Measurements from ENCODE around the gene GABRR1. TPM values are rescaled to one million over a fixed set of nuclear protein-coding genes. Genes with fewer than 3 reads are reported as not detected.

GABRR1 gene
- polyA plus RNA-seq, 1 experiment: not detected

DNA sequence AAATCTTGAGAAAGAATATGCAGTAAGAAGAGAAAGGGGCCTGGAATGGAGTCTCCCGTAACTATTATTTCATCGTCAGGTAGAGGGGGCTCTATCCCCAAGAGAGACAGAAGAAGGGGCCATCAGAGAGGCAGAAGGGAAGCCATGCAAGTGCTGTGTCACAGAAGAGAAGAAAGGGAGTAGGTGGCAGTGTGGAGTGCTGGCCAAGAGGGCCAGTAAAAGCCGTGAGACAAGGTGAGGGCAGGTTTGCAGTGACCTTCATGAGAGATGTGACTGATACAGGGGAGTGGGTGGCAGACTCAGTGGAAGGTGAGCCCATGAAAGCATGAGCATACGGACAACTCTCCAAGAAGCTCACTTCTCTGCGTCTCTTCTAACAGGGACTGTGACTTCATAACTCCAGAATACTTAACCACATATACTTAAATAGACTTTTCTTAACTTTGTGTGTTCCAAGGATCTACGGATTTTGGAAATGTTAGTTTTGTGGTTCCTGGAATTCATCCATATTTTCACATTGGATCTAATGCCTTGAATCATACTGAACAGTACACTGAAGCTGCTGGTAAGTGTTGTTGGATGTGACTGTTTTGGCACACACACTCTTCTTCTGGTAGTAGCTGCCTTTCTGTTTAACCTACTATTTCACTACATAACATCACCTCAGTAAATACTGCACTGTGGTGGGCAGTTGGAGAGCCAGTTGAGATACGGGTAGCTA is 55.7 kb downstream of the GABRR1 start:
- TF ChIP-seq, protein P1, sequence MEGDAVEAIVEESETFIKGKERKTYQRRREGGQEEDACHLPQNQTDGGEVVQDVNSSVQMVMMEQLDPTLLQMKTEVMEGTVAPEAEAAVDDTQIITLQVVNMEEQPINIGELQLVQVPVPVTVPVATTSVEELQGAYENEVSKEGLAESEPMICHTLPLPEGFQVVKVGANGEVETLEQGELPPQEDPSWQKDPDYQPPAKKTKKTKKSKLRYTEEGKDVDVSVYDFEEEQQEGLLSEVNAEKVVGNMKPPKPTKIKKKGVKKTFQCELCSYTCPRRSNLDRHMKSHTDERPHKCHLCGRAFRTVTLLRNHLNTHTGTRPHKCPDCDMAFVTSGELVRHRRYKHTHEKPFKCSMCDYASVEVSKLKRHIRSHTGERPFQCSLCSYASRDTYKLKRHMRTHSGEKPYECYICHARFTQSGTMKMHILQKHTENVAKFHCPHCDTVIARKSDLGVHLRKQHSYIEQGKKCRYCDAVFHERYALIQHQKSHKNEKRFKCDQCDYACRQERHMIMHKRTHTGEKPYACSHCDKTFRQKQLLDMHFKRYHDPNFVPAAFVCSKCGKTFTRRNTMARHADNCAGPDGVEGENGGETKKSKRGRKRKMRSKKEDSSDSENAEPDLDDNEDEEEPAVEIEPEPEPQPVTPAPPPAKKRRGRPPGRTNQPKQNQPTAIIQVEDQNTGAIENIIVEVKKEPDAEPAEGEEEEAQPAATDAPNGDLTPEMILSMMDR (IDR thresholded peaks at IDR 0.05; ENCODE audit: low read depth, low read length): no peak
- Histone ChIP-seq H3K27me3 (ENCODE audit: control insufficient read depth, insufficient read depth, low read length) (no peaks in the 10 kb centered on the region), H3K9me3 (ENCODE audit: control insufficient read depth, insufficient read depth, low read length) (no peaks in the 10 kb centered on the region), H3K27ac (ENCODE audit: low read depth, low read length) (no peak overlapping the region), H3K4me3 (ENCODE audit: low read depth, low read length) (no peak overlapping the region)
- no peak for DNase-seq (ENCODE audit: low read depth, low spot score)
- ChIA-PET POLR2A (interaction anchor here (2.1 kb wide), 1 partner anchor 82 kb away, joined by 5 read pairs; the partner anchor contains the start of gene PNRC1), CTCF (interaction anchor here (1.3 to 1.4 kb wide), 2 partner anchors 9 to 179 kb away, joined by 3 to 4 read pairs; no protein-coding TSS in a partner anchor)

DNA sequence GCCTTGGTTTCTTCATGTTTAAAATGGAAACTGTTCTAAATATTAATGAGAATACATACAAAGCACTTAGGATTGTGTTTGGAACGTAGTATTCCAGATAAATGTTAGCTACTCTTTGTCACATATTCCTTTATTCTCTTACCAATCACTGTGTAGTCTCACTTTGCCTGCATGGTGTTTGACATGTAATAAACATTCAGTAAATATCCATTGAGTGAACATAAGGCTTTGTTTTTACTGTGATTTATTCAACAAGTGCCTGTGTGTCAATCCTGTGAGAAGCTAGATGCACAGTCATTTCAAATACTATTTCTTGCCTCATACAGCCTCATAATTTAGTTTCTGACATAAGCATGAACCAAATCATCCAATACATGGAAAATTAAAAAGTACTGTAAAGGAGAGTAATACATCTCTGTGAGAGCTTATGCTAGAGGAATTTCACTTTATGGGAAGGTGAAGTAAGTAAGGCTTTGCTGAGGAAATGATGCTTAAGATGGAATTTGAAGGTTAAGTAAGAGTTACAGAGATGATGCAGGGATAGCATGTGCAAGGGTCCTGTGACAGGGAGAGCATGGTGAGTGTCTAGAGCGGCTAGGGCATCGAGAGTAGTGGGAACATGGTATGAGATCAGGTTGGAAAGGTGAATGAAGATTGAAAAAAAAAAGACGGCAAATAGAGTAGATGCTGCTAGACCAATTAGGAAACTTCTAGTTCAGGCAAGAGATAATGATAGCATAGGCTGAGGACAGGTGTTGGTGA is 56.6 kb downstream of the GABRR1 start:
- Histone ChIP-seq H3K27ac (ENCODE audit: low read depth, low read length) (no peak overlapping the region), H3K4me3 (ENCODE audit: low read depth, low read length) (no peak overlapping the region), H3K27me3 (ENCODE audit: control insufficient read depth, insufficient read depth, low read length) (no peaks in the 10 kb centered on the region), H3K9me3 (ENCODE audit: control insufficient read depth, insufficient read depth, low read length) (no peaks in the 10 kb centered on the region)
- TF ChIP-seq, protein P1 (IDR thresholded peaks at IDR 0.05; ENCODE audit: low read depth, low read length): no peak
- ChIA-PET CTCF (no interaction called here), POLR2A (no interaction called here)
- no peak for DNase-seq (ENCODE audit: low read depth, low spot score)

GRCh38 chr6:89154131-89154530 is 63.0 kb downstream of the GABRR1 start:
- Histone ChIP-seq H3K4me3 (ENCODE audit: low read depth, low read length) (no peak overlapping the region), H3K27me3 (ENCODE audit: control insufficient read depth, insufficient read depth, low read length) (no peaks in the 10 kb centered on the region), H3K9me3 (ENCODE audit: control insufficient read depth, insufficient read depth, low read length) (no peaks in the 10 kb centered on the region), H3K27ac (ENCODE audit: low read depth, low read length) (no peak overlapping the region)
- TF ChIP-seq, protein P1 (IDR thresholded peaks at IDR 0.05; ENCODE audit: low read depth, low read length): no peak
- POLR2A ChIA-PET: no interaction called here
- CTCF ChIA-PET: no interaction called here
- no peak for DNase-seq (ENCODE audit: low read depth, low spot score)

- ChIA-PET POLR2A (interaction anchor here (0.7 kb wide), 1 partner anchor 64 kb away, joined by 4 read pairs; no protein-coding TSS in a partner anchor), CTCF (interaction anchor here (0.7 to 1.2 kb wide), 2 partner anchors 10 to 63 kb away, joined by 4 to 6 read pairs; no protein-coding TSS in a partner anchor)
- Histone ChIP-seq H3K9me3 (ENCODE audit: control insufficient read depth, insufficient read depth, low read length) (peaks cover 4% of the 10 kb centered on the region; the same call in 1 of the 2 replicates), H3K27me3 (ENCODE audit: control insufficient read depth, insufficient read depth, low read length) (peaks cover 4% of the 10 kb centered on the region), H3K27ac (ENCODE audit: low read depth, low read length) (no peak overlapping the region), H3K4me3 (ENCODE audit: low read depth, low read length) (no peak overlapping the region)
- TF ChIP-seq, protein P1 (IDR thresholded peaks at IDR 0.05; ENCODE audit: low read depth, low read length): no peak
- no peak for DNase-seq (ENCODE audit: low read depth, low spot score)
Measured at GRCh38 chr6:89148016-89148750, 69.0 kb downstream of the GABRR1 start.

Measured in AG04450 (cell line).